Body of pancreas (tissue), 4 donors: ENCODE results near the gene GRAMD1C. TPM values are rescaled to one million over a fixed set of nuclear protein-coding genes. Genes with fewer than 3 reads are reported as not detected.
A peak's percentile ranks its signal among the peaks of the same experiment; 100 is the strongest.

Experiments
- ATAC-seq: fragments of 150-250 bp; one replicate; pipeline ENCODE4 v1.9.1; 2016
- DNase-seq, 4 donors: peaks; one replicate each; pipeline ENCODE4 v3.0.0-alpha.2; 2019
- H3K27ac ChIP-seq, 4 donors: fragments of 200-600 bp; sonication (generic); 1 replicate in 3 of 4; 2 replicates in 1 of 4; pipeline versions ENCODE4 v1.5.1 to v1.6.1; 2016 to 2019; ENCODE audit warnings: mild to moderate bottlenecking in 1 of 4, mixed read lengths in 1 of 4, moderate library complexity in 1 of 4
- H3K27me3 ChIP-seq, 2 donors: fragments of 200-600 bp; sonication (generic); one replicate each; pipeline ENCODE4 v1.6.0; 2016; ENCODE audit warnings: mild to moderate bottlenecking in 1 of 2
- H3K36me3 ChIP-seq, 2 donors: fragments of 200-600 bp; sonication (generic); replicated peaks in 1 of 2; 2 replicates each; pipeline ENCODE4 v1.5.1; 2016; ENCODE audit warnings: low read depth in 2 of 2; ENCODE audit not compliant: insufficient read depth in 1 of 2
- H3K4me1 ChIP-seq: fragments of 200-600 bp; sonication (generic); one replicate; pipeline ENCODE4 v1.6.0; 2016
- H3K4me3 ChIP-seq, 2 donors: fragments of 200-600 bp; sonication (generic); 1 replicate in 1 of 2; 2 replicates in 1 of 2; pipeline ENCODE4 v1.5.1; 2016 to 2019
- H3K9me3 ChIP-seq, 3 donors: fragments of 200-600 bp; sonication (generic); 1 replicate in 2 of 3; 2 replicates in 1 of 3; pipeline ENCODE4 v1.5.1; 2016
- POLR2A ChIP-seq, 3 donors: fragments of 450-650 bp; IDR thresholded peaks; one replicate each; pipeline ENCODE4 v1.6.1; 2016; ENCODE audit warnings: antibody characterized with exemption in 3 of 3, mild to moderate bottlenecking in 2 of 3
- WGBS, 2 donors: methylation state at CpG; one replicate each; pipeline ENCODE4 v1.1.5; 2017; 5-methylcytosine and 5-hydroxymethylcytosine counted together
- intact Hi-C: fragments of 100-400 bp; cut with DNase I; formaldehyde crosslinking; loops from one replicate; pipeline ENCODE4 v1.15.1; 2023
- total RNA-seq, 2 donors: library from RNA; depleted of rRNA; stranded (reverse); fragments of >200 nt; gene quantifications; one replicate each; pipeline ENCODE4 v1.1.0, GENCODE V29; 2016
- TF ChIP-seq, protein P1 (sequence below), 7 experiments: fragments of 450-650 bp in 4 of 7; fragments of 200-600 bp in 3 of 7; sonication (generic) in 3 of 7; IDR thresholded peaks; one replicate each; pipeline ENCODE4 v1.5.1; 2016 to 2019; ENCODE audit warnings: antibody characterized with exemption in 7 of 7

The GRAMD1C gene
- total RNA-seq, 2 donors from 2014 or later = 18.5 to 27.0 TPM

DNA sequence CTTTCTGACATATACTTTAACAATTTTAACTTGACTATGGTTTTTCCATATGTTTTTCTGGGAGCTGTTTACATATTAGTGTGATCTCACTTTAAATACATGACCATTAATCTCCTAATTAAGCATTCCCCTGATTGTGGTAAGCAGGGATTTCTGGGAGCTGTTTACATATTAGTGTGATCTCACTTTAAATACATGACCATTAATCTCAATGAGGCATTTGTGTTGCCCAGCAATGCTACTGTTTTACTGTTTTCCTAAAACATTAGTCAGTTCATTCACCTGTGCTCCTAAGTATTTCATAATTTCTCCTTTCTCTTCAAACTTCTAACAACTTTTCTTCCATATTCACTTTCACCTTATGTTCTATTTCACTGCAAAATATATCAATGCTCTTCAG is 3.6 kb upstream of the GRAMD1C start:
- no peak overlapping the region for H3K4me3 ChIP-seq
- TF ChIP-seq, protein P1, sequence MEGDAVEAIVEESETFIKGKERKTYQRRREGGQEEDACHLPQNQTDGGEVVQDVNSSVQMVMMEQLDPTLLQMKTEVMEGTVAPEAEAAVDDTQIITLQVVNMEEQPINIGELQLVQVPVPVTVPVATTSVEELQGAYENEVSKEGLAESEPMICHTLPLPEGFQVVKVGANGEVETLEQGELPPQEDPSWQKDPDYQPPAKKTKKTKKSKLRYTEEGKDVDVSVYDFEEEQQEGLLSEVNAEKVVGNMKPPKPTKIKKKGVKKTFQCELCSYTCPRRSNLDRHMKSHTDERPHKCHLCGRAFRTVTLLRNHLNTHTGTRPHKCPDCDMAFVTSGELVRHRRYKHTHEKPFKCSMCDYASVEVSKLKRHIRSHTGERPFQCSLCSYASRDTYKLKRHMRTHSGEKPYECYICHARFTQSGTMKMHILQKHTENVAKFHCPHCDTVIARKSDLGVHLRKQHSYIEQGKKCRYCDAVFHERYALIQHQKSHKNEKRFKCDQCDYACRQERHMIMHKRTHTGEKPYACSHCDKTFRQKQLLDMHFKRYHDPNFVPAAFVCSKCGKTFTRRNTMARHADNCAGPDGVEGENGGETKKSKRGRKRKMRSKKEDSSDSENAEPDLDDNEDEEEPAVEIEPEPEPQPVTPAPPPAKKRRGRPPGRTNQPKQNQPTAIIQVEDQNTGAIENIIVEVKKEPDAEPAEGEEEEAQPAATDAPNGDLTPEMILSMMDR (IDR thresholded peaks at IDR 0.05) = no peak
- no peak for TF ChIP-seq POLR2A (IDR thresholded peaks at IDR 0.05)

GRCh38 chr3:113839551-113839950 is 963 bp downstream of the GRAMD1C start:
- H3K9me3 ChIP-seq = no peaks in the 10 kb centered on the region
- 8 to 27% methylated on average over 2 of the region's 2 CpGs for WGBS, 2 donors
- intact Hi-C loops = no loop called here
- no peak for DNase-seq
- no peak for ATAC-seq
- peak overlapping the region; percentile 69 to 90 (median 86) for H3K27ac ChIP-seq
- H3K4me1 ChIP-seq = peaks cover 9% of the 10 kb centered on the region
- peak overlapping the region in 1 of 2 donors; percentile 48 for H3K4me3 ChIP-seq
- no peaks in the 10 kb centered on the region for H3K27me3 ChIP-seq
- TF ChIP-seq, protein P1 (IDR thresholded peaks at IDR 0.05) = no peak
- no peak for TF ChIP-seq POLR2A (IDR thresholded peaks at IDR 0.05)
- H3K36me3 ChIP-seq = no peaks in the 10 kb centered on the region

More for the DNA sequence above, 3.6 kb upstream of the GRAMD1C start:
- H3K9me3 ChIP-seq = no peaks in the 10 kb centered on the region
- H3K27ac ChIP-seq = peak overlapping the region in 3 of 4 donors; percentile 43 to 74 (median 57)
- intact Hi-C loops = no loop called here
- peak; percentile 50 for ATAC-seq
- DNase-seq = peak in 1 of 4 donors; percentile 16
- no peaks in the 10 kb centered on the region for H3K36me3 ChIP-seq
- peaks cover 14% of the 10 kb centered on the region for H3K4me1 ChIP-seq
- no peaks in the 10 kb centered on the region for H3K27me3 ChIP-seq

DNA sequence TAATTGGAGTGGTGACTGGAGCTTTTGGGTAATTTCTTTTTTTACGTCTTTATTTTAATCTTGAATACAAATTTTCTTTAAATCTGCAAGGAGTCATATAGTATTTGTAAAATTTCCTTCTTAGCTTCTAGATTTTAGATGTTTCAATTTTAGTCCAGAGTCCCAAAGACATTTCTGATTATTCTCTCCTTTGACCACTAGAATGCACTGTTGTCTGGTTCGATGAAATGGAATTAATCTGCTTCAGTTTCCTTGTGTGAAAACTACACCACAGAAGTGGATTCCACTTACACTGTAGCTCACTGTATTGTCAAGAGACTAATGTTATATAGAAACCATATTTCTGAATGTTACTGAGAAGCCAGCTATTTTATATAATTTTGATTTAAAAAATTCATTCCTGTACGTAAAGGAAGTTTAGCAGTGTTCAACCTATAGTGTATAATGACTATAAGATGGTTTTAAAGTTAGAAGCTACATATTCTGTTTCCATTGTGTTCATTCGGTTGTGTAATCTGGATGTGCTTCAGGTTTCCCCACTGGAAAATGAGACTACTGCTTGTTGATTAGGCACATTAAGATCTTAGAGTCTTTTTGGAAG is 6.1 kb downstream of the GRAMD1C start:
- intact Hi-C loops = loop anchor here (5.0 kb wide), 1 partner anchor 68 kb away; no protein-coding TSS in a partner anchor
- peak; percentile 71 for ATAC-seq
- Histone ChIP-seq H3K4me3 (no peak overlapping the region), H3K9me3 (no peaks in the 10 kb centered on the region), H3K27ac (no peak overlapping the region), H3K4me1 (no peaks in the 10 kb centered on the region), H3K27me3 (no peaks in the 10 kb centered on the region), H3K36me3 (no peaks in the 10 kb centered on the region)
- TF ChIP-seq, protein P1 (IDR thresholded peaks at IDR 0.05) = peak; percentile 32 to 82 (median 71)
- no peak for TF ChIP-seq POLR2A (IDR thresholded peaks at IDR 0.05)
- 21 to 30% methylated on average over 4 of the region's 4 CpGs for WGBS, 2 donors
- DNase-seq = no peak

- no peak for DNase-seq
- no peaks in the 10 kb centered on the region for H3K9me3 ChIP-seq
- intact Hi-C loops = no loop called here
- H3K4me3 ChIP-seq = no peak overlapping the region
- no peaks in the 10 kb centered on the region for H3K4me1 ChIP-seq
- no peaks in the 10 kb centered on the region for H3K27me3 ChIP-seq
- no peak for ATAC-seq
- no peaks in the 10 kb centered on the region for H3K36me3 ChIP-seq
- no peak overlapping the region for H3K27ac ChIP-seq
- TF ChIP-seq, protein P1 (IDR thresholded peaks at IDR 0.05) = no peak
- TF ChIP-seq POLR2A (IDR thresholded peaks at IDR 0.05) = no peak
Measured at GRCh38 chr3:113847247-113847646, 8.7 kb downstream of the GRAMD1C start.
